IMR-90 (cell line): ENCODE results near the gene SPINT1. TPM values are rescaled to one million over a fixed set of nuclear protein-coding genes. Genes with fewer than 3 reads are reported as not detected.

ENCODE experiments used
- ATAC-seq: fragments of 200-7000 bp; cut with Tn5 transposase; 2 replicates; pipeline ENCODE4 v1.9.1; 2020; ENCODE audit warnings: low read depth, mild to moderate bottlenecking, moderate library complexity
- BruUV-seq: library from RNA; stranded (reverse); fragments of 400-500 nt; replicated peaks from 2 replicates; lab custom pipeline; 2021; lab: Mats Ljungman, UMichigan
- CTCF ChIA-PET: fragments of 300-600 bp; formaldehyde crosslinking; extraction: SDS; loops from one replicate; lab custom pipeline; 2021; ENCODE audit warnings: antibody characterized with exemption; lab: Yijun Ruan, JAX
- POLR2A ChIA-PET: fragments of 300-600 bp; sonication (Branson Sonifier 250); formaldehyde crosslinking; loops from one replicate; lab custom pipeline; 2022; ENCODE audit warnings: antibody characterized with exemption; ENCODE audit not compliant: unreplicated experiment; lab: Charles Lee
- DNase-seq: peaks from one replicate; pipeline ENCODE4 v3.0.0; 2013
- H2AFZ ChIP-seq: replicated peaks from 2 replicates; pipeline ENCODE3; 2013; ENCODE audit warnings: low read length, mild to moderate bottlenecking; ENCODE audit not compliant: poor library complexity
- H2AK5ac ChIP-seq: 2 replicates; pipeline ENCODE4 v1.6.1; 2013; ENCODE audit warnings: low read depth, low read length, inconsistent platforms
- H2AK9ac ChIP-seq: replicated peaks from 2 replicates; pipeline ENCODE3; 2013; ENCODE audit warnings: mild to moderate bottlenecking, low read depth, low read length, moderate library complexity; ENCODE audit not compliant: poor library complexity
- H2BK120ac ChIP-seq: 2 replicates; pipeline ENCODE4 v1.6.1; 2013; ENCODE audit warnings: low read depth, low read length, inconsistent platforms
- H2BK15ac ChIP-seq: 3 replicates; pipeline ENCODE4 v1.6.1; 2013; ENCODE audit warnings: low read depth, low read length, inconsistent platforms
- H2BK20ac ChIP-seq: 2 replicates; pipeline ENCODE4 v1.6.1; 2013; ENCODE audit warnings: low read depth, mild to moderate bottlenecking, inconsistent platforms, low read length, moderate library complexity
- H2BK5ac ChIP-seq: 2 replicates; pipeline ENCODE4 v1.6.1; 2013; ENCODE audit warnings: mild to moderate bottlenecking, low read depth, low read length, inconsistent platforms; ENCODE audit not compliant: poor library complexity, severe bottlenecking
- H3K14ac ChIP-seq: replicated peaks from 2 replicates; pipeline ENCODE4 v1.6.1; 2013; ENCODE audit warnings: low read depth, low read length, inconsistent platforms
- H3K18ac ChIP-seq: 2 replicates; pipeline ENCODE4 v1.6.1; 2013; ENCODE audit warnings: low read depth, low read length, control low read depth
- H3K23ac ChIP-seq: 2 replicates; pipeline ENCODE4 v1.6.1; 2013; ENCODE audit warnings: low read depth, low read length, inconsistent platforms
- H3K27ac ChIP-seq: 2 replicates; pipeline ENCODE4 v1.5.1; 2013; ENCODE audit warnings: mild to moderate bottlenecking, control low read depth, low read length; ENCODE audit not compliant: insufficient read depth
- H3K27me3 ChIP-seq: 2 replicates; pipeline ENCODE4 v1.6.1; 2013; ENCODE audit warnings: low read length; ENCODE audit not compliant: control insufficient read depth, insufficient read depth
- H3K36me3 ChIP-seq: 2 replicates; pipeline ENCODE4 v1.6.1; 2013; ENCODE audit warnings: low read length, mixed read lengths; ENCODE audit not compliant: control insufficient read depth, insufficient read depth
- H3K4ac ChIP-seq: 2 replicates; pipeline ENCODE4 v1.6.1; 2013; ENCODE audit warnings: low read depth, low read length, inconsistent platforms
- H3K4me1 ChIP-seq: 2 replicates; pipeline ENCODE4 v1.6.1; 2013; ENCODE audit warnings: low read length, mixed read lengths; ENCODE audit not compliant: control insufficient read depth, insufficient read depth
- H3K4me2 ChIP-seq: 2 replicates; pipeline ENCODE4 v1.6.1; 2013; ENCODE audit warnings: low read depth, mild to moderate bottlenecking, control low read depth, low read length, moderate library complexity
- H3K4me3 ChIP-seq: 2 replicates; pipeline ENCODE4 v1.5.1; 2013; ENCODE audit warnings: low read depth, mild to moderate bottlenecking, control low read depth, low read length, moderate library complexity; ENCODE audit not compliant: insufficient read depth
- H3K56ac ChIP-seq: 2 replicates; pipeline ENCODE4 v1.6.1; 2013; ENCODE audit warnings: low read length, inconsistent platforms; ENCODE audit not compliant: insufficient read depth; ENCODE audit errors: extremely low read depth
- H3K79me1 ChIP-seq, 2 experiments: 2 replicates each; pipeline ENCODE4 v1.6.1; 2013; ENCODE audit warnings: low read length in 2 of 2, inconsistent platforms in 1 of 2, low read depth in 1 of 2
- H3K9ac ChIP-seq: 2 replicates; pipeline ENCODE4 v1.6.1; 2013; ENCODE audit warnings: low read depth, low read length, control low read depth
- H3K9me1 ChIP-seq: 2 replicates; pipeline ENCODE4 v1.6.1; 2013; ENCODE audit warnings: low read length, inconsistent platforms; ENCODE audit not compliant: insufficient read depth
- H3K9me3 ChIP-seq: 2 replicates; pipeline ENCODE4 v1.6.1; 2013; ENCODE audit warnings: low read length; ENCODE audit not compliant: control insufficient read depth, insufficient read depth
- H4K20me1 ChIP-seq: 2 replicates; pipeline ENCODE4 v1.6.1; 2013; ENCODE audit warnings: low read length, inconsistent platforms; ENCODE audit not compliant: insufficient read depth
- H4K5ac ChIP-seq: 2 replicates; pipeline ENCODE4 v1.6.1; 2013; ENCODE audit warnings: mild to moderate bottlenecking, low read depth, low read length, control low read depth
- H4K8ac ChIP-seq, 2 experiments: 2 replicates each; pipeline ENCODE4 v1.6.1; 2013; ENCODE audit warnings: low read depth in 2 of 2, low read length in 2 of 2, control low read depth in 1 of 2, inconsistent platforms in 1 of 2
- H4K91ac ChIP-seq: 2 replicates; pipeline ENCODE4 v1.6.1; 2013; ENCODE audit warnings: low read depth, low read length, inconsistent platforms; ENCODE audit not compliant: insufficient read depth
- BHLHE40 ChIP-seq: fragments of 150-350 bp; IDR thresholded peaks from 2 replicates; pipeline ENCODE4 v1.6.1; 2016; ENCODE audit warnings: mild to moderate bottlenecking, low read depth, low read length
- CEBPB ChIP-seq: IDR thresholded peaks from 2 replicates; pipeline ENCODE4 v1.6.1; 2012; ENCODE audit warnings: low read depth, low read length, improper control_type of control experiment
- FOS ChIP-seq: fragments of 150-350 bp; IDR thresholded peaks from 2 replicates; pipeline ENCODE4 v1.6.1; 2016; ENCODE audit warnings: low read depth, low read length
- NFE2L2 ChIP-seq: fragments of 150-350 bp; IDR thresholded peaks from 2 replicates; pipeline ENCODE4 v1.6.1; 2016; ENCODE audit warnings: low read depth, mild to moderate bottlenecking, low read length
- POLR2A ChIP-seq: IDR thresholded peaks from 2 replicates; pipeline ENCODE4 v1.6.1; 2012; ENCODE audit warnings: mild to moderate bottlenecking, low read depth, low read length
- RAD21 ChIP-seq: IDR thresholded peaks from 2 replicates; pipeline ENCODE4 v1.6.1; 2012; ENCODE audit warnings: low read length, improper control_type of control experiment
- RCOR1 ChIP-seq: IDR thresholded peaks from 2 replicates; pipeline ENCODE4 v1.6.1; 2012; ENCODE audit warnings: mild to moderate bottlenecking, low read length, improper control_type of control experiment; ENCODE audit not compliant: insufficient replicate concordance
- WGBS, 2 experiments: methylation state at CpG; one replicate each; pipeline versions ENCODE4 v1.1.5 to v1.1.7; 2013; ENCODE audit warnings: missing lambda C conversion rate in 2 of 2; ENCODE audit not compliant: insufficient read length in 1 of 2; ENCODE audit errors: extremely low coverage in 2 of 2; 5-methylcytosine and 5-hydroxymethylcytosine counted together
- dilution Hi-C: fragments of 300-500 bp; cut with HindIII; formaldehyde crosslinking; loops from one replicate; pipeline ENCODE4 v1.14.3; 2018; ENCODE audit warnings: low sequenced_read_pairs; ENCODE audit not compliant: unreplicated experiment
- in situ Hi-C: fragments of 300-500 bp; cut with MboI; formaldehyde crosslinking; loops from 3 replicates; pipeline ENCODE4 v1.14.3; 2019; ENCODE audit warnings: low sequenced_read_pairs, inconsistent platforms, mixed read lengths
- intact Hi-C: fragments of 100-400 bp; cut with micrococcal nuclease; formaldehyde crosslinking; loops from 2 replicates; pipeline ENCODE4 v1.10.0; 2022
- polyA plus RNA-seq, 3 experiments: library from polyadenylated mRNA; depleted of rRNA; stranded (reverse); fragments of >200 nt; gene quantifications; 2 replicates each; pipeline ENCODE4 v1.2.3, GENCODE V29; 2012; ENCODE audit warnings: low replicate concordance in 1 of 3
- total RNA-seq: library from RNA; depleted of rRNA; stranded (reverse); fragments of >200 nt; gene quantifications from 2 replicates; pipeline ENCODE4 v1.2.3, GENCODE V29; 2012

The SPINT1 gene
- total and polyA plus RNA-seq, 2 of the 4 experiments (the other 2 are of a cell fraction): 0.90 to 2.1 TPM

DNA sequence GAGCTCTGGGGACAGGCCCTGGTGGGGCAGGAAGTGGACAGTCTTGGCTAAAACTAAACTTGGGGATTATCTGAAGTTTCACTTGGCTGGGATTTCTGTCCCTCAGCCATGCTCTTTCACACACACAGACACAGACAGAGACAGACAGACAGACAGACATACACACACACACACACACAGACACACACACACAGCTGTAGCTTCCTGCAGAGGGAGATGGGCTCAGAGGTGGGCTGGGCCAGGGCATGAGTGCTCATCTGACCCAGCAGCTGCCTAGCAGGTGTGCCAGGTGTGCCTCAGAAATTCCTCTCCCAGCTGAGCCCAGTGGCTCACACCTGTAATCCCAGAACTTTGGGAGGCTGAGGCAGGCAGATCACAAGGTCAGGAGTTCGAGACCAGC lies 26.9 kb downstream of the SPINT1 start:
- no peak overlapping the region for H3K14ac ChIP-seq
- no peak overlapping the region for H2AFZ ChIP-seq
- H2AK5ac ChIP-seq: no peak overlapping the region
- no CpG with 5 or more reads among the region's 1 CpG for WGBS, 2 experiments
- POLR2A ChIA-PET: no interaction called here
- ATAC-seq: no peak
- no peak for DNase-seq
- no peak overlapping the region for H3K9ac ChIP-seq
- 0 out of 2 replicates have a peak, but pooled peaks cover 1% of the 10 kb centered on the region for H3K4me1 ChIP-seq
- no peaks in the 10 kb centered on the region for H3K9me3 ChIP-seq
- BruUV-seq: no TSS peak
- no peaks in the 10 kb centered on the region for H3K9me1 ChIP-seq
- CTCF ChIA-PET: interaction anchor here (1.8 to 2.3 kb wide), 2 partner anchors 12 to 23 kb away, joined by 5 to 7 read pairs; partner anchors contain the start of gene VPS18
- no peak overlapping the region for H3K23ac ChIP-seq
- H3K79me1 ChIP-seq: no peaks in the 10 kb centered on the region
- no peak overlapping the region for H3K4me2 ChIP-seq
- no peak overlapping the region for H2BK20ac ChIP-seq
- dilution Hi-C loops (no loop called here), intact Hi-C loops (no loop called here), in situ Hi-C loops (no loop called here)
- H3K4me3 ChIP-seq: no peak overlapping the region
- H4K20me1 ChIP-seq: no peaks in the 10 kb centered on the region
- H4K8ac ChIP-seq: no peak overlapping the region
- peaks cover 25% of the 10 kb centered on the region for H3K27me3 ChIP-seq
- H3K18ac ChIP-seq: no peak overlapping the region
- H3K56ac ChIP-seq: no peak overlapping the region
- H3K27ac ChIP-seq: no peak overlapping the region
- no peak overlapping the region for H2BK15ac ChIP-seq
- H3K36me3 ChIP-seq: no peaks in the 10 kb centered on the region
- no peak overlapping the region for H4K5ac ChIP-seq
- H2BK120ac ChIP-seq: no peak overlapping the region
- H4K91ac ChIP-seq: no peak overlapping the region
- H2BK5ac ChIP-seq: no peak overlapping the region
- H3K4ac ChIP-seq: no peak overlapping the region
- H2AK9ac ChIP-seq: no peak overlapping the region
- TF ChIP-seq CEBPB (no peak), RCOR1 (no peak), RAD21 (no peak), FOS (no peak), BHLHE40 (no peak), POLR2A (no peak), NFE2L2 (no peak)
